HL-60 (cell line): ENCODE measurements around the gene SLC25A20.

Experiments
- DNase-seq, 2 experiments: peaks; one replicate each; pipeline ENCODE4 v3.0.0-alpha.2; 2010 to 2020; ENCODE audit warnings: low read depth in 1 of 2, low spot score in 1 of 2
- H3K27ac ChIP-seq: fragments of 250-450 bp; sonication (Bioruptor Pico); replicated peaks from 2 replicates; pipeline ENCODE4 v1.5.1; 2020; ENCODE audit warnings: mild to moderate bottlenecking, moderate library complexity
- H3K27me3 ChIP-seq: fragments of 250-450 bp; sonication (Bioruptor Pico); 2 replicates; pipeline ENCODE4 v1.5.1; 2021; ENCODE audit warnings: mild to moderate bottlenecking, moderate library complexity; ENCODE audit not compliant: insufficient read depth, poor library complexity, severe bottlenecking
- H3K4me3 ChIP-seq: replicated peaks from 2 replicates; pipeline ENCODE4 v1.5.1; 2011; ENCODE audit warnings: mild to moderate bottlenecking, control low read depth, low read length; ENCODE audit not compliant: insufficient read depth
- GABPA ChIP-seq: IDR thresholded peaks from 2 replicates; pipeline ENCODE4 v1.6.1; 2012; ENCODE audit warnings: low read depth
- POLR2AphosphoS5 ChIP-seq: IDR thresholded peaks from 2 replicates; pipeline ENCODE4 v1.6.1; 2012; ENCODE audit warnings: low read depth
- SPI1 ChIP-seq: IDR thresholded peaks from 2 replicates; pipeline ENCODE4 v1.6.1; 2012; ENCODE audit warnings: low read depth, mild to moderate bottlenecking, borderline replicate concordance
- TF ChIP-seq, protein P1 (sequence below): IDR thresholded peaks from 2 replicates; pipeline ENCODE4 v1.6.1; 2012; ENCODE audit warnings: low read depth; ENCODE audit not compliant: insufficient replicate concordance
- TF ChIP-seq, protein P2 (sequence below): IDR thresholded peaks from one replicate; pipeline ENCODE4 v1.5.1; 2011; ENCODE audit warnings: low read length, control low read depth, inconsistent platforms; ENCODE audit not compliant: insufficient read depth

Gene SLC25A20

DNA sequence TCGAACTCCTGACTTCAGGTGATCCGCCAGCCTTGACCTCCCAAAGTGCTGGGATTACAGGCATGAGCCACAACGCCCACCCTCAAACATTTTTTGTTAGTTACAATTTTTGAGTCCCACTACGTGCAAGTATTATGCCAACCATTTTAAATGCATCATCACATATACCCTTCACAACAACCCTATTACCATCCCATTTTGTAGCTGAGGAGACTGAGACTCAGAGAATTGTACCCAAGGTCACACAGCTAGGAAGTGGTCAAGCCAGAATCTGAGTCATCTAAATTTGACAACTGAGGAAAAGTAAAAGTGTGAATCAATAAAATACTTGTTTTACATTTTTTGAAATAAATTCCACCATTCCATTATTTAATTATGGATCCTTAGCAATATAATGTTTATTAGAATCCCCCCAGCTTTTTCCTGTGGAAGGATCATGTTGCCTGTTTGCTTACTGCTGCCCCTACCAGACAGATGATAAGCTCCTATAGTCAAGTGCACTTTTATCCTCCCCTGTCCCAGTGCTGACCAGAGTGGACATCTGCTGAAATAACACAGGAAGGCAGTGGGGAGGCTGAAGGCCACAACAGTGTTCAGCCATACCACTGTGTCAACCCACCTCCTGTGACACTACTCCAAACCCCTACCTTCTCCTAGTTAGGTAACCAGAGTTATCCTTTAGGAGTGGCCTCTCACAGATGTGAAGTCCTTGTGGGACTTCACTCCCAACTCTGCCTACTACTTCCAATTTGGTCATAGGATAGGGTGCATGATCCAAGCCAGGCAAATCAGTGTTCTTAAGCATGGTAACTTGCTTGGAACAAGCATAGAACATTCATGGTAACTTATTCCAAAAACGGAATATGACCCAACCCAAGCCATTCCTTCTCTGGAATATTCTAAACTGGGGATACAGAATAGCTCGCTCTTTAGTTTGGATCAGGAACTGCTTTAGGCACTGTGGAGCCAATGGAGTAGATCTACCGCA lies 79.2 kb downstream of the SLC25A20 start:
- Histone ChIP-seq H3K27ac (no peak overlapping the region), H3K4me3 (no peak overlapping the region), H3K27me3 (no peaks in the 10 kb centered on the region)
- no peak for DNase-seq
- TF ChIP-seq POLR2AphosphoS5 (no peak), GABPA (no peak), SPI1 (no peak)
- TF ChIP-seq, protein P1, sequence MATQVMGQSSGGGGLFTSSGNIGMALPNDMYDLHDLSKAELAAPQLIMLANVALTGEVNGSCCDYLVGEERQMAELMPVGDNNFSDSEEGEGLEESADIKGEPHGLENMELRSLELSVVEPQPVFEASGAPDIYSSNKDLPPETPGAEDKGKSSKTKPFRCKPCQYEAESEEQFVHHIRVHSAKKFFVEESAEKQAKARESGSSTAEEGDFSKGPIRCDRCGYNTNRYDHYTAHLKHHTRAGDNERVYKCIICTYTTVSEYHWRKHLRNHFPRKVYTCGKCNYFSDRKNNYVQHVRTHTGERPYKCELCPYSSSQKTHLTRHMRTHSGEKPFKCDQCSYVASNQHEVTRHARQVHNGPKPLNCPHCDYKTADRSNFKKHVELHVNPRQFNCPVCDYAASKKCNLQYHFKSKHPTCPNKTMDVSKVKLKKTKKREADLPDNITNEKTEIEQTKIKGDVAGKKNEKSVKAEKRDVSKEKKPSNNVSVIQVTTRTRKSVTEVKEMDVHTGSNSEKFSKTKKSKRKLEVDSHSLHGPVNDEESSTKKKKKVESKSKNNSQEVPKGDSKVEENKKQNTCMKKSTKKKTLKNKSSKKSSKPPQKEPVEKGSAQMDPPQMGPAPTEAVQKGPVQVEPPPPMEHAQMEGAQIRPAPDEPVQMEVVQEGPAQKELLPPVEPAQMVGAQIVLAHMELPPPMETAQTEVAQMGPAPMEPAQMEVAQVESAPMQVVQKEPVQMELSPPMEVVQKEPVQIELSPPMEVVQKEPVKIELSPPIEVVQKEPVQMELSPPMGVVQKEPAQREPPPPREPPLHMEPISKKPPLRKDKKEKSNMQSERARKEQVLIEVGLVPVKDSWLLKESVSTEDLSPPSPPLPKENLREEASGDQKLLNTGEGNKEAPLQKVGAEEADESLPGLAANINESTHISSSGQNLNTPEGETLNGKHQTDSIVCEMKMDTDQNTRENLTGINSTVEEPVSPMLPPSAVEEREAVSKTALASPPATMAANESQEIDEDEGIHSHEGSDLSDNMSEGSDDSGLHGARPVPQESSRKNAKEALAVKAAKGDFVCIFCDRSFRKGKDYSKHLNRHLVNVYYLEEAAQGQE, result no peak
- TF ChIP-seq, protein P2, sequence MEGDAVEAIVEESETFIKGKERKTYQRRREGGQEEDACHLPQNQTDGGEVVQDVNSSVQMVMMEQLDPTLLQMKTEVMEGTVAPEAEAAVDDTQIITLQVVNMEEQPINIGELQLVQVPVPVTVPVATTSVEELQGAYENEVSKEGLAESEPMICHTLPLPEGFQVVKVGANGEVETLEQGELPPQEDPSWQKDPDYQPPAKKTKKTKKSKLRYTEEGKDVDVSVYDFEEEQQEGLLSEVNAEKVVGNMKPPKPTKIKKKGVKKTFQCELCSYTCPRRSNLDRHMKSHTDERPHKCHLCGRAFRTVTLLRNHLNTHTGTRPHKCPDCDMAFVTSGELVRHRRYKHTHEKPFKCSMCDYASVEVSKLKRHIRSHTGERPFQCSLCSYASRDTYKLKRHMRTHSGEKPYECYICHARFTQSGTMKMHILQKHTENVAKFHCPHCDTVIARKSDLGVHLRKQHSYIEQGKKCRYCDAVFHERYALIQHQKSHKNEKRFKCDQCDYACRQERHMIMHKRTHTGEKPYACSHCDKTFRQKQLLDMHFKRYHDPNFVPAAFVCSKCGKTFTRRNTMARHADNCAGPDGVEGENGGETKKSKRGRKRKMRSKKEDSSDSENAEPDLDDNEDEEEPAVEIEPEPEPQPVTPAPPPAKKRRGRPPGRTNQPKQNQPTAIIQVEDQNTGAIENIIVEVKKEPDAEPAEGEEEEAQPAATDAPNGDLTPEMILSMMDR, result no peak

- Histone ChIP-seq H3K27me3 (no peaks in the 10 kb centered on the region), H3K4me3 (no peak overlapping the region), H3K27ac (peak overlapping the region; percentile 82)
- DNase-seq, result no peak
- TF ChIP-seq GABPA, result no peak
- TF ChIP-seq, protein P1, result no peak
- TF ChIP-seq SPI1, result no peak
These were observed 87.2 kb downstream of the SLC25A20 start for GRCh38 chr3:48811524-48811923.
